H1 (cell line): ENCODE data around the gene DNAH8. TPM values are rescaled to one million over a fixed set of nuclear protein-coding genes. Genes with fewer than 3 reads are reported as not detected.

ENCODE experiments used
- CTCF ChIA-PET: fragments of 300-600 bp; sonication (Branson Sonifier 250); formaldehyde crosslinking; loops from one replicate; lab custom pipeline; 2021; ENCODE audit not compliant: partially characterized antibody; lab: Charles Lee
- POLR2A ChIA-PET: fragments of 300-600 bp; sonication (Branson Sonifier 250); formaldehyde crosslinking; loops from one replicate; lab custom pipeline; 2021; ENCODE audit warnings: inconsistent platforms; ENCODE audit not compliant: partially characterized antibody; lab: Charles Lee
- DNase-seq, 2 experiments: peaks; one replicate each; pipeline versions ENCODE4 v3.0.0 to v3.0.0-alpha.2; 2010 to 2022; ENCODE audit warnings: low spot score in 2 of 2, low read depth in 1 of 2, mixed read lengths in 1 of 2
- FAIRE-seq: peaks from 2 replicates; lab custom pipeline; 2011; peaks lifted over from hg19 to GRCh38; lab: Jason Lieb, UNC
- H2AFZ ChIP-seq: 2 replicates; pipeline ENCODE4 v1.8.1; 2012; ENCODE audit warnings: low read length, inconsistent platforms
- H2AK5ac ChIP-seq: 2 replicates; pipeline ENCODE4 v1.6.1; 2013; ENCODE audit warnings: low read depth, low read length
- H2BK120ac ChIP-seq: replicated peaks from 2 replicates; pipeline ENCODE3; 2013; ENCODE audit warnings: low read depth, low read length, inconsistent platforms
- H2BK12ac ChIP-seq: 2 replicates; pipeline ENCODE4 v1.6.1; 2013; ENCODE audit warnings: low read depth, low read length
- H2BK15ac ChIP-seq: 2 replicates; pipeline ENCODE4 v1.6.1; 2013; ENCODE audit warnings: low read length
- H2BK20ac ChIP-seq: 2 replicates; pipeline ENCODE4 v1.6.1; 2013; ENCODE audit warnings: low read length
- H2BK5ac ChIP-seq: 2 replicates; pipeline ENCODE4 v1.6.1; 2013; ENCODE audit warnings: low read depth, low read length
- H3K14ac ChIP-seq: 2 replicates; pipeline ENCODE4 v1.6.1; 2013; ENCODE audit warnings: inconsistent platforms; ENCODE audit not compliant: insufficient read length
- H3K18ac ChIP-seq: 2 replicates; pipeline ENCODE4 v1.6.1; 2013; ENCODE audit warnings: low read length; ENCODE audit errors: extremely low read depth
- H3K23ac ChIP-seq: 2 replicates; pipeline ENCODE4 v1.6.1; 2013; ENCODE audit warnings: inconsistent platforms; ENCODE audit not compliant: insufficient read length
- H3K23me2 ChIP-seq: 2 replicates; pipeline ENCODE4 v1.6.1; 2013; ENCODE audit warnings: low read depth, low read length
- H3K27ac ChIP-seq: 2 replicates; pipeline ENCODE4 v1.6.1; 2011; ENCODE audit warnings: low read depth, low read length, inconsistent platforms
- H3K27me3 ChIP-seq, 4 experiments: replicated peaks in 1 of 4; 1 replicate in 1 of 4; 2 replicates in 3 of 4; pipeline versions ENCODE4 v1.6.1 to v1.8.1; 2011 to 2013; ENCODE audit warnings: low read length in 3 of 4, mild to moderate bottlenecking in 3 of 4, inconsistent platforms in 2 of 4, mixed read lengths in 2 of 4, moderate library complexity in 1 of 4; ENCODE audit not compliant: control insufficient read depth in 3 of 4, insufficient read depth in 3 of 4; ENCODE audit errors: extremely low read depth in 1 of 4
- H3K36me3 ChIP-seq, 4 experiments: 2 replicates each; pipeline versions ENCODE4 v1.6.1 to v1.8.1; 2011 to 2013; ENCODE audit warnings: mild to moderate bottlenecking in 4 of 4, low read length in 3 of 4, moderate library complexity in 2 of 4, control low read depth in 1 of 4, inconsistent platforms in 1 of 4; ENCODE audit not compliant: insufficient read depth in 4 of 4, control insufficient read depth in 2 of 4
- H3K4ac ChIP-seq: replicated peaks from 2 replicates; pipeline ENCODE3; 2013; ENCODE audit warnings: low read length, low read depth, mixed read lengths, inconsistent platforms; ENCODE audit not compliant: insufficient read length
- H3K4me1 ChIP-seq, 4 experiments: replicated peaks in 1 of 4; 1 replicate in 1 of 4; 2 replicates in 3 of 4; pipeline versions ENCODE4 v1.6.1 to v1.8.1; 2011 to 2013; ENCODE audit warnings: low read length in 3 of 4, inconsistent platforms in 2 of 4, mixed read lengths in 1 of 4; ENCODE audit not compliant: insufficient read depth in 4 of 4, control insufficient read depth in 3 of 4
- H3K4me2 ChIP-seq, 2 experiments: 2 replicates each; pipeline versions ENCODE4 v1.6.1 to v1.8.1; 2011 to 2013; ENCODE audit warnings: low read depth in 2 of 2, low read length in 2 of 2, control low read depth in 1 of 2, inconsistent platforms in 1 of 2, mild to moderate bottlenecking in 1 of 2; ENCODE audit not compliant: insufficient read depth in 1 of 2
- H3K4me3 ChIP-seq, 4 experiments: fragments of 200-600, 300-600 bp in 1 of 4; sonication (generic), shearing (Covaris generic), sonication (Bioruptor Twin) in 1 of 4; 2 replicates each; pipeline versions ENCODE4 v1.5.1 to v1.8.1; 2011 to 2016; ENCODE audit warnings: low read length in 4 of 4, low read depth in 3 of 4, control low read depth in 2 of 4, inconsistent platforms in 2 of 4, mild to moderate bottlenecking in 2 of 4, mixed read lengths in 1 of 4, moderate library complexity in 1 of 4; ENCODE audit not compliant: insufficient read depth in 2 of 4; ENCODE audit errors: extremely low read depth in 1 of 4
- H3K56ac ChIP-seq: replicated peaks from 2 replicates; pipeline ENCODE3; 2013; ENCODE audit warnings: low read depth, mild to moderate bottlenecking, mixed read lengths, low read length, inconsistent platforms; ENCODE audit not compliant: insufficient read length
- H3K79me1 ChIP-seq: 2 replicates; pipeline ENCODE4 v1.6.1; 2013; ENCODE audit warnings: low read depth, low read length, control low read depth
- H3K79me2 ChIP-seq, 2 experiments: 2 replicates each; pipeline versions ENCODE4 v1.6.1 to v1.8.1; 2012 to 2013; ENCODE audit warnings: low read length in 2 of 2, mild to moderate bottlenecking in 2 of 2, inconsistent platforms in 1 of 2; ENCODE audit not compliant: insufficient read depth in 2 of 2, control insufficient read depth in 1 of 2
- H3K9ac ChIP-seq, 4 experiments: replicated peaks in 1 of 4; 1 replicate in 1 of 4; 2 replicates in 3 of 4; pipeline versions ENCODE4 v1.6.1 to v1.8.1; 2011 to 2013; ENCODE audit warnings: low read depth in 3 of 4, low read length in 3 of 4, control low read depth in 2 of 4, mild to moderate bottlenecking in 2 of 4, moderate library complexity in 2 of 4, inconsistent platforms in 1 of 4; ENCODE audit errors: extremely low read depth in 1 of 4
- H3K9me3 ChIP-seq, 2 experiments: 2 replicates each; pipeline versions ENCODE4 v1.6.1 to v1.8.1; 2012 to 2013; ENCODE audit warnings: mild to moderate bottlenecking in 2 of 2, moderate library complexity in 2 of 2, control low read depth in 1 of 2, inconsistent platforms in 1 of 2, low read depth in 1 of 2, low read length in 1 of 2, mixed read lengths in 1 of 2; ENCODE audit not compliant: insufficient read depth in 2 of 2
- H4K20me1 ChIP-seq, 2 experiments: replicated peaks in 1 of 2; 2 replicates each; pipeline versions ENCODE3 to v1.8.1; 2011 to 2013; ENCODE audit warnings: inconsistent platforms in 2 of 2, low read length in 2 of 2, mild to moderate bottlenecking in 1 of 2; ENCODE audit not compliant: insufficient read depth in 2 of 2, control insufficient read depth in 1 of 2
- H4K5ac ChIP-seq: 2 replicates; pipeline ENCODE4 v1.6.1; 2013; ENCODE audit warnings: low read length, low read depth, mixed read lengths, inconsistent platforms; ENCODE audit not compliant: insufficient read length
- H4K8ac ChIP-seq: 2 replicates; pipeline ENCODE4 v1.8.0; 2013; ENCODE audit warnings: mild to moderate bottlenecking, moderate library complexity, low read length, inconsistent platforms; ENCODE audit not compliant: insufficient read depth; ENCODE audit errors: extremely low read depth
- H4K91ac ChIP-seq: replicated peaks from 2 replicates; pipeline ENCODE3; 2013; ENCODE audit warnings: low read length, mixed read lengths, inconsistent platforms; ENCODE audit not compliant: insufficient read length
- POLR2A ChIP-seq, 2 experiments: IDR thresholded peaks; 1 replicate in 1 of 2; 2 replicates in 1 of 2; pipeline ENCODE4 v1.6.1; 2011; ENCODE audit warnings: low read depth in 2 of 2, low read length in 2 of 2, mild to moderate bottlenecking in 2 of 2; ENCODE audit errors: control extremely low read depth in 1 of 2
- SP1 ChIP-seq: IDR thresholded peaks from 2 replicates; pipeline ENCODE4 v1.6.1; 2011; ENCODE audit warnings: low read depth, low read length
- TAF7 ChIP-seq: optimal IDR thresholded peaks from 2 replicates; pipeline ENCODE3; 2011; ENCODE audit warnings: low read depth, mild to moderate bottlenecking, inconsistent platforms, low read length, moderate library complexity, borderline replicate concordance
- TCF12 ChIP-seq: IDR thresholded peaks from 2 replicates; pipeline ENCODE4 v1.6.1; 2011; ENCODE audit warnings: low read depth, mild to moderate bottlenecking, low read length
- YY1 ChIP-seq: IDR thresholded peaks from 2 replicates; pipeline ENCODE4 v1.6.1; 2011; ENCODE audit warnings: low read depth, mild to moderate bottlenecking, low read length
- ZNF274 ChIP-seq: IDR thresholded peaks from 2 replicates; pipeline ENCODE4 v1.7.0; 2012; ENCODE audit warnings: low read length, borderline replicate concordance; ENCODE audit errors: extremely low read depth
- WGBS, 2 experiments: shearing (Covaris generic) in 1 of 2; methylation state at CpG; one replicate each; pipeline versions ENCODE4 v1.1.6 to v1.1.7; 2013 to 2015; ENCODE audit warnings: low lambda C conversion rate in 2 of 2, mixed read lengths in 2 of 2, inconsistent platforms in 1 of 2, low coverage in 1 of 2, missing lambda C conversion rate in 1 of 2; ENCODE audit not compliant: insufficient replicate concordance in 2 of 2, insufficient coverage in 1 of 2, insufficient read length in 1 of 2; ENCODE audit errors: extremely low coverage in 1 of 2, missing lambda C conversion rate in 1 of 2; 5-methylcytosine and 5-hydroxymethylcytosine counted together
- polyA plus RNA-seq, 7 experiments: library from polyadenylated mRNA; depleted of rRNA in 3 of 7; stranded (reverse) in 5 of 7; unstranded in 2 of 7; fragments of >200 nt in 5 of 7; fragments of 200-250 nt in 2 of 7; gene quantifications; 1 replicate in 5 of 7; 2 replicates in 1 of 7; 4 replicates in 1 of 7; pipeline versions ENCODE4 v1.2.1 to v1.2.3, GENCODE V29; 2011 to 2013; ENCODE audit warnings: missing spikeins in 2 of 7, mixed read lengths in 2 of 7
- total RNA-seq: library from RNA; stranded (reverse); fragmentation: NEBNext Ultra II Directional; extraction: Animal tissue kit (Norgen Biotek cat#: 25700); gene quantifications from 2 replicates; pipeline ENCODE4 v1.2.1, GENCODE V29; 2021
- TF ChIP-seq, protein P1 (sequence below), 3 experiments: IDR thresholded peaks; 1 replicate in 2 of 3; 2 replicates in 1 of 3; pipeline versions ENCODE4 v1.5.1 to v1.6.1; 2011; ENCODE audit warnings: low read length in 3 of 3, mild to moderate bottlenecking in 3 of 3, inconsistent platforms in 2 of 3, low read depth in 1 of 3, moderate library complexity in 1 of 3; ENCODE audit not compliant: insufficient read depth in 1 of 3; ENCODE audit errors: control extremely low read depth in 1 of 3

DNAH8 gene
- total and polyA plus RNA-seq, 2 of the 8 experiments (the other 6 are each of a cell fraction or from before 2014, with no cell fraction given): under 0.01 TPM; not detected in 1

DNA sequence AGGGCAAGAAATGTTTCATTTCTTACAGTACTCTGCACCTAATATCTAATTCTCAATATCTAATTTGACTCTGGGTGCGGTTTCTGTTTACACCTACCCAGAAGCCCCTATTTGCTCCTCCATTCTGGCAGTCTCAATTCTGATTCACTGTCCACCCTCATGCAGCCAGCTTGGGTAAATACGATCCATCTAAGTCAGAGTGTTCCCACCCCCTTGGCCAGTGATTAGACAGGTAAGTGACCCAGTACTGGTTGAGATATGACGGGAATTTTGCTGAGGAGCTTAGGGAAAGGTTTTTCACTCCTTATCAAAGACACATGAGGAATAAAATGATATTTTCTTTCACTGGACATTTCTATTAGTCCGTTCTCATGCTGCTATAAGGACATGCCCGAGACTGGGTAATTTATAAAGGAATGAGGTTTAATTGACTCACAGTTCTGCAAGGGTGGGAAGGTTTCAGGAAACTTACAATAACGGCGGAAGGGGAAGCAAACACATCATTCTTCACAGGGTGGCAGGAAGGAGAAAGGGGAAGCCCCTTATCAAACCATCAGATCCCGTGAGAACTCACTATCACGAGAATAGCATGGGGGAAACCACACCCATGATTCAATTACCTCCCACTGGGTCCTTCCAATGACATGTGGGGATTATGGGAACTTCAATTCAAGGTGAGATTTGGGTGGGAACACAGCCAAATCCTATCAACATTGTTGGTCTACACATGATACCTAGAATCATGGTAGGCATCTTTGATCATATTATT, 41.5 kb upstream of the DNAH8 start:
- H3K4me3 ChIP-seq: no peak overlapping the region
- no peak overlapping the region for H3K9ac ChIP-seq
- TF ChIP-seq, protein P1, sequence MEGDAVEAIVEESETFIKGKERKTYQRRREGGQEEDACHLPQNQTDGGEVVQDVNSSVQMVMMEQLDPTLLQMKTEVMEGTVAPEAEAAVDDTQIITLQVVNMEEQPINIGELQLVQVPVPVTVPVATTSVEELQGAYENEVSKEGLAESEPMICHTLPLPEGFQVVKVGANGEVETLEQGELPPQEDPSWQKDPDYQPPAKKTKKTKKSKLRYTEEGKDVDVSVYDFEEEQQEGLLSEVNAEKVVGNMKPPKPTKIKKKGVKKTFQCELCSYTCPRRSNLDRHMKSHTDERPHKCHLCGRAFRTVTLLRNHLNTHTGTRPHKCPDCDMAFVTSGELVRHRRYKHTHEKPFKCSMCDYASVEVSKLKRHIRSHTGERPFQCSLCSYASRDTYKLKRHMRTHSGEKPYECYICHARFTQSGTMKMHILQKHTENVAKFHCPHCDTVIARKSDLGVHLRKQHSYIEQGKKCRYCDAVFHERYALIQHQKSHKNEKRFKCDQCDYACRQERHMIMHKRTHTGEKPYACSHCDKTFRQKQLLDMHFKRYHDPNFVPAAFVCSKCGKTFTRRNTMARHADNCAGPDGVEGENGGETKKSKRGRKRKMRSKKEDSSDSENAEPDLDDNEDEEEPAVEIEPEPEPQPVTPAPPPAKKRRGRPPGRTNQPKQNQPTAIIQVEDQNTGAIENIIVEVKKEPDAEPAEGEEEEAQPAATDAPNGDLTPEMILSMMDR (IDR thresholded peaks at IDR 0.05; ENCODE audit: control extremely low read depth in 1 of 3, insufficient read depth in 1 of 3, low read depth in 1 of 3, low read length in 3 of 3): no peak
- no peak for TF ChIP-seq TAF7
- no peak for TF ChIP-seq TCF12
- TF ChIP-seq ZNF274: no peak
- TF ChIP-seq POLR2A (IDR thresholded peaks at IDR 0.05; ENCODE audit: control extremely low read depth in 1 of 2, low read depth in 2 of 2, low read length in 2 of 2): no peak
- no peak for TF ChIP-seq SP1
- TF ChIP-seq YY1: no peak
- DNase-seq (no peak), FAIRE-seq (no peak)
- no peak overlapping the region for H2BK12ac ChIP-seq
- peaks cover under 1 to 38% (median 14%) of the 10 kb centered on the region in 4 experiments for H3K36me3 ChIP-seq
- POLR2A ChIA-PET: interaction anchor here (1.2 kb wide), 1 partner anchor 32 kb away, joined by 5 read pairs; no protein-coding TSS in a partner anchor
- H3K14ac ChIP-seq: no peak overlapping the region
- no peak overlapping the region for H2AK5ac ChIP-seq
- no peak overlapping the region for H3K23ac ChIP-seq
- no peaks in the 10 kb centered on the region for H3K27me3 ChIP-seq
- no peaks in the 10 kb centered on the region for H3K9me3 ChIP-seq
- no peak overlapping the region for H2BK5ac ChIP-seq
- H4K8ac ChIP-seq: no peak overlapping the region
- H4K20me1 ChIP-seq: no peaks in the 10 kb centered on the region
- no peak overlapping the region for H3K18ac ChIP-seq
- CTCF ChIA-PET: interaction anchor here (0.6 to 1.4 kb wide), 5 partner anchors 23 to 106 kb away, joined by 3 to 4 read pairs (median 3); no protein-coding TSS in a partner anchor
- no peaks in the 10 kb centered on the region for H3K23me2 ChIP-seq
- no peaks in the 10 kb centered on the region for H3K4me1 ChIP-seq
- 77% methylated on average over 9 of the region's 9 CpGs; no CpG with 5 or more reads in 1 of the 2 experiments for WGBS, 2 experiments
- H3K4me2 ChIP-seq: no peak overlapping the region
- no peak overlapping the region for H4K91ac ChIP-seq
- no peaks in the 10 kb centered on the region for H3K79me2 ChIP-seq
- no peak overlapping the region for H3K4ac ChIP-seq
- no peak overlapping the region for H3K56ac ChIP-seq
- no peak overlapping the region for H2BK120ac ChIP-seq
- no peaks in the 10 kb centered on the region for H3K79me1 ChIP-seq
- no peak overlapping the region for H2BK20ac ChIP-seq
- H2AFZ ChIP-seq: no peak overlapping the region
- no peak overlapping the region for H3K27ac ChIP-seq
- H4K5ac ChIP-seq: no peak overlapping the region
- no peak overlapping the region for H2BK15ac ChIP-seq
